AG04450 (cell line): ENCODE measurements around the gene FGGY. TPM values are rescaled to one million over a fixed set of nuclear protein-coding genes. Genes with fewer than 3 reads are reported as not detected.

ENCODE experiments used
- CTCF ChIA-PET: fragments of 300-600, 350-600 bp; formaldehyde crosslinking; extraction: SDS; loops from one replicate; lab custom pipeline; 2022; ENCODE audit warnings: antibody characterized with exemption, inconsistent platforms; lab: Charles Lee
- POLR2A ChIA-PET: fragments of 350-600 bp; formaldehyde crosslinking; extraction: SDS; loops from one replicate; lab custom pipeline; 2021; ENCODE audit warnings: antibody characterized with exemption, inconsistent platforms; lab: Yijun Ruan, JAX
- DNase-seq: peaks from one replicate; pipeline ENCODE4 v3.0.0-alpha.2; 2011; ENCODE audit warnings: low read depth, low spot score
- H3K27ac ChIP-seq: one replicate; pipeline ENCODE4 v1.5.1; 2012; ENCODE audit warnings: low read depth, low read length, control low read depth
- H3K27me3 ChIP-seq: one replicate; pipeline ENCODE4 v1.6.0; 2012; ENCODE audit warnings: low read length; ENCODE audit not compliant: control insufficient read depth, insufficient read depth
- H3K4me3 ChIP-seq: 2 replicates; pipeline ENCODE4 v1.5.1; 2011; ENCODE audit warnings: mild to moderate bottlenecking, low read depth, low read length, control low read depth
- H3K9me3 ChIP-seq: 2 replicates; pipeline ENCODE4 v1.5.1; 2012; ENCODE audit warnings: low read length; ENCODE audit not compliant: control insufficient read depth, insufficient read depth
- CTCF ChIP-seq: IDR thresholded peaks from 2 replicates; pipeline ENCODE4 v1.5.1; 2011; ENCODE audit warnings: low read depth, low read length, control low read depth, inconsistent platforms
- polyA plus RNA-seq: library from polyadenylated mRNA; depleted of rRNA; stranded (reverse); fragments of >200 nt; gene quantifications from 2 replicates; pipeline ENCODE4 v1.2.3, GENCODE V29; 2011

Gene FGGY
- polyA plus RNA-seq, 1 experiment = 11.8 TPM

GRCh38 chr1:59431566-59432294 lies 134.8 kb downstream of the FGGY start:
- no peak overlapping the region for H3K4me3 ChIP-seq
- no peaks in the 10 kb centered on the region for H3K9me3 ChIP-seq
- ChIA-PET CTCF (interaction anchor here (1.2 to 1.7 kb wide), 2 partner anchors 267 kb away, joined by 5 read pairs; no protein-coding TSS in a partner anchor), POLR2A (no interaction called here)
- peak; percentile 9; the same call in 1 of the 2 replicates for TF ChIP-seq CTCF
- no peak overlapping the region for H3K27ac ChIP-seq
- no peaks in the 10 kb centered on the region for H3K27me3 ChIP-seq
- DNase-seq = no peak

GRCh38 chr1:59432531-59433439 lies 135.9 kb downstream of the FGGY start:
- DNase-seq = no peak
- H3K9me3 ChIP-seq = no peaks in the 10 kb centered on the region
- CTCF ChIA-PET = interaction anchor here (1.7 kb wide), 1 partner anchor 266 kb away, joined by 5 read pairs; no protein-coding TSS in a partner anchor
- H3K27me3 ChIP-seq = no peaks in the 10 kb centered on the region
- no peak overlapping the region for H3K4me3 ChIP-seq
- no peak overlapping the region for H3K27ac ChIP-seq
- TF ChIP-seq CTCF = no peak
- POLR2A ChIA-PET = no interaction called here

GRCh38 chr1:59433440-59433813 lies 136.5 kb downstream of the FGGY start:
- Histone ChIP-seq H3K4me3 (no peak overlapping the region), H3K27me3 (no peaks in the 10 kb centered on the region), H3K9me3 (no peaks in the 10 kb centered on the region), H3K27ac (no peak overlapping the region)
- ChIA-PET POLR2A (no interaction called here), CTCF (interaction anchor here (1.7 kb wide), 1 partner anchor 265 kb away, joined by 5 read pairs; no protein-coding TSS in a partner anchor)
- DNase-seq = no peak
- TF ChIP-seq CTCF = no peak

GRCh38 chr1:59434336-59434735 lies 137.4 kb downstream of the FGGY start:
- CTCF ChIA-PET = no interaction called here
- no peak for DNase-seq

More at GRCh38 chr1:59434336-59434735, 137.4 kb downstream of the FGGY start:
- Histone ChIP-seq H3K9me3 (no peaks in the 10 kb centered on the region), H3K27ac (no peak overlapping the region), H3K27me3 (no peaks in the 10 kb centered on the region), H3K4me3 (no peak overlapping the region)
- POLR2A ChIA-PET = no interaction called here
- no peak for TF ChIP-seq CTCF
